AG09319 (cell line): ENCODE data around the gene DCDC2B.

Source experiments
- DNase-seq: peaks from one replicate; pipeline ENCODE4 v3.0.0-alpha.2; 2010; ENCODE audit warnings: low read depth; ENCODE audit errors: extremely low read depth
- CTCF ChIP-seq: IDR thresholded peaks from 2 replicates; pipeline ENCODE4 v1.5.1; 2011; ENCODE audit warnings: low read depth, mild to moderate bottlenecking, inconsistent platforms, low read length, moderate library complexity

DCDC2B gene

GRCh38 chr1:32186491-32186890 lies 22.4 kb upstream of the DCDC2B start:
- TF ChIP-seq CTCF = no peak
- no peak for DNase-seq

- TF ChIP-seq CTCF = no peak
- no peak for DNase-seq
These were observed 21.0 kb upstream of the DCDC2B start for GRCh38 chr1:32187850-32188249.

GRCh38 chr1:32192220-32192948 lies 16.5 kb upstream of the DCDC2B start:
- no peak for TF ChIP-seq CTCF
- DNase-seq = no peak

- DNase-seq = no peak
- no peak for TF ChIP-seq CTCF
These were observed 13.9 kb upstream of the DCDC2B start for GRCh38 chr1:32194984-32195383.

GRCh38 chr1:32195531-32195930 lies 13.4 kb upstream of the DCDC2B start:
- DNase-seq = no peak
- no peak for TF ChIP-seq CTCF

- no peak for TF ChIP-seq CTCF
- DNase-seq = no peak
These were observed 12.7 kb upstream of the DCDC2B start for GRCh38 chr1:32195972-32196823.

GRCh38 chr1:32197074-32197473 lies 11.8 kb upstream of the DCDC2B start:
- no peak for TF ChIP-seq CTCF
- no peak for DNase-seq
